CD4-positive, alpha-beta T cell treated with Interleukin-10 for 1 hour (primary cell): ENCODE results near the gene SH2D3C.

ENCODE experiments used
- DNase-seq: peaks from one replicate; pipeline ENCODE4 v3.0.0-alpha.2; 2020

SH2D3C gene

GRCh38 chr9:127806871-127807270 lies 28.4 kb upstream of the SH2D3C start:
- DNase-seq: no peak

GRCh38 chr9:127805620-127806019 lies 27.2 kb upstream of the SH2D3C start:
- DNase-seq: peak; percentile 46

- DNase-seq: peak; percentile 30
These were observed 25.3 kb upstream of the SH2D3C start for GRCh38 chr9:127803507-127804352.

- peak; percentile 86 for DNase-seq
These were observed 24.3 kb upstream of the SH2D3C start, which contains the start of gene FPGS for GRCh38 chr9:127802576-127803443. FPGS (plus strand) TSS chr9:127802882; CDS start chr9:127802925, 43 bp downstream.

- no peak for DNase-seq
These were observed 23.6 kb upstream of the SH2D3C start for GRCh38 chr9:127801955-127802575.

GRCh38 chr9:127796852-127797370 lies 18.4 kb upstream of the SH2D3C start:
- no peak for DNase-seq

GRCh38 chr9:127796225-127796813 lies 17.9 kb upstream of the SH2D3C start:
- DNase-seq: no peak

GRCh38 chr9:127794001-127794791 lies 15.7 kb upstream of the SH2D3C start:
- DNase-seq: no peak

- DNase-seq: no peak
These were observed 14.7 kb upstream of the SH2D3C start for GRCh38 chr9:127793093-127793708.

GRCh38 chr9:127792417-127793031 lies 14.1 kb upstream of the SH2D3C start:
- DNase-seq: no peak

- no peak for DNase-seq
These were observed 12.6 kb upstream of the SH2D3C start for GRCh38 chr9:127791085-127791484.

GRCh38 chr9:127790094-127790855 lies 11.8 kb upstream of the SH2D3C start:
- no peak for DNase-seq

- no peak for DNase-seq
These were observed 10.7 kb upstream of the SH2D3C start for GRCh38 chr9:127789179-127789578.

GRCh38 chr9:127788337-127789011 lies 10.0 kb upstream of the SH2D3C start:
- no peak for DNase-seq

- DNase-seq: no peak
These were observed 8.3 kb upstream of the SH2D3C start for GRCh38 chr9:127786773-127787104.

- peak; percentile 94 for DNase-seq
These were observed 7.7 kb upstream of the SH2D3C start, which contains the start of gene CDK9 for GRCh38 chr9:127785933-127786772. CDK9 (plus strand) TSS chr9:127786034; CDS start chr9:127786149, 115 bp downstream.

- peak; percentile 92 for DNase-seq
These were observed 6.8 kb upstream of the SH2D3C start for GRCh38 chr9:127785023-127785932.
